Measurements from ENCODE around the gene RIN3. TPM values are rescaled to one million over a fixed set of nuclear protein-coding genes. Genes with fewer than 3 reads are reported as not detected.
A peak's percentile ranks its signal among the peaks of the same experiment; 100 is the strongest.

The RIN3 gene
- total RNA-seq, 6 experiments from 2014 or later, result 10.7 to 20.4 (median 18.9) TPM

DNA sequence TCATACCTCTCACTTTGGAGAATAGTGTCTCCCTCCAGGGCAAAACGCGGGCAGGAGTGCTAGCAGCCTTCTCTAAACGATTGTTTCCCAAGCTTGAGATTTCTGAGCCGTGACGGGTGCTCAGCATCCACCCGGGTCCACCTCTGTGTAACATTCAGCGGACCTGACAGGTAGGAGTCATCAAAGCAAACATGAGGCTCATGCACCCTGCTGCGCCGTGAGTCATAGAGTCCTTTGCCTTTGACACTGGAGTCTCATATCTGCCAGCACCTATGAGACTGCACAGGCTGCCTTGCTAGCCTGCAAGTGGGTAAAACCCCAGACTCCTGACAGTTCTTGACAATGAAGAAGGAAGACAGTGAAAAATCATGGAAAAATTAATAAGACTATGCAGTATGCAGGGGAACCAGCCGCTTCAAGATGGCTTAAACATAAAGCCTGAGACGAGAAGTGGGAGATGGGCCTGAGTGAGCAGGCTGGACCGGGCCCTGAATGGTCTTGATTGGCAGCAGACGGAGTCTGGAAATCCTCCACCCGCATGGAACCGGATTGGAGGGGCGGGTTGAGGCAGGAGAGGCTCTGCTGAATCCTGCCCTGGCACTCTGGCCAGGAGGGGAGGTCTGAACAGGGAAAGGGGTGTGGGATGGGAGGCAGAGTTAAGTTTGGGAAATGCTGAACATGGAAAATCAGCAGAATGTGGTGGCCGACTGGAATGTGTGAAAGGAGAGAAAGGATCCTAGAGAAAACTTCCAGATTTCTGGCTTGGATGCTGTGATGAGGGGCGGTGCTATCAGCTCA is 180.6 kb downstream of the RIN3 start:
- peak in 2 of 4 donors; percentile 9 to 78 for ATAC-seq
- no peak overlapping the region for H3K27ac ChIP-seq
- no peaks in the 10 kb centered on the region for H3K9me3 ChIP-seq
- no peak for TF ChIP-seq POLR2A (IDR thresholded peaks at IDR 0.05)
- TF ChIP-seq, protein P1, sequence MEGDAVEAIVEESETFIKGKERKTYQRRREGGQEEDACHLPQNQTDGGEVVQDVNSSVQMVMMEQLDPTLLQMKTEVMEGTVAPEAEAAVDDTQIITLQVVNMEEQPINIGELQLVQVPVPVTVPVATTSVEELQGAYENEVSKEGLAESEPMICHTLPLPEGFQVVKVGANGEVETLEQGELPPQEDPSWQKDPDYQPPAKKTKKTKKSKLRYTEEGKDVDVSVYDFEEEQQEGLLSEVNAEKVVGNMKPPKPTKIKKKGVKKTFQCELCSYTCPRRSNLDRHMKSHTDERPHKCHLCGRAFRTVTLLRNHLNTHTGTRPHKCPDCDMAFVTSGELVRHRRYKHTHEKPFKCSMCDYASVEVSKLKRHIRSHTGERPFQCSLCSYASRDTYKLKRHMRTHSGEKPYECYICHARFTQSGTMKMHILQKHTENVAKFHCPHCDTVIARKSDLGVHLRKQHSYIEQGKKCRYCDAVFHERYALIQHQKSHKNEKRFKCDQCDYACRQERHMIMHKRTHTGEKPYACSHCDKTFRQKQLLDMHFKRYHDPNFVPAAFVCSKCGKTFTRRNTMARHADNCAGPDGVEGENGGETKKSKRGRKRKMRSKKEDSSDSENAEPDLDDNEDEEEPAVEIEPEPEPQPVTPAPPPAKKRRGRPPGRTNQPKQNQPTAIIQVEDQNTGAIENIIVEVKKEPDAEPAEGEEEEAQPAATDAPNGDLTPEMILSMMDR (IDR thresholded peaks at IDR 0.05), result no peak
- H3K4me1 ChIP-seq, result peaks cover 0 to 17% (median 8%) of the 10 kb centered on the region in 4 donors
- no peaks in the 10 kb centered on the region for H3K36me3 ChIP-seq
- H3K4me3 ChIP-seq, result no peak overlapping the region
- H3K27me3 ChIP-seq, result no peaks in the 10 kb centered on the region
- intact Hi-C loops (cut with DNase I), result no loop called here
- WGBS (ENCODE audit: insufficient coverage, low coverage, low lambda C conversion rate, missing lambda C conversion rate), result 46% methylated on average over 8 of the region's 18 CpGs
- peak in 2 of 3 donors; percentile 51 to 61 for DNase-seq

DNA sequence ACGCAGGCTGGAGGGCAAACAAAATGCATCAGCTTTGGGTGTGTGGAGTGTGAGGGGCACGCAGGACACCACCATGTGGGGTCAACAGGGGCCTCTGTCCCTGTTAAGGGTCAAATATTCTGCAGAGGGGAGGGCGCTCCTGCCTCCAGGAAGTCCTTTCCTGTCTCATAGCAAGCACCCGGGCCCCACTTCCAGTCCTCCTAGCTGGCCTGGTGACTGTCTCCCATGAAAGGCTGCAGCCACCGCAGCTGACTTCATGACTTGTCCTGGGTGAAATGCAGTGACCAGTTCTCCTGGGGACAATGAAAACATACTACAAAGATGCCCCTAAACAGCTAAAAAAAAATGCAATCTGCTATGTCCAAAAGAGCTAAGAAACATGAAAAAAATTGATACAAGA is 181.2 kb downstream of the RIN3 start:
- no peak for TF ChIP-seq POLR2A (IDR thresholded peaks at IDR 0.05)
- TF ChIP-seq, protein P1 (IDR thresholded peaks at IDR 0.05), result no peak
- Histone ChIP-seq H3K27me3 (no peaks in the 10 kb centered on the region), H3K9me3 (no peaks in the 10 kb centered on the region), H3K4me1 (peaks cover 0 to 17% (median 8%) of the 10 kb centered on the region in 4 donors), H3K4me3 (no peak overlapping the region), H3K27ac (no peak overlapping the region), H3K36me3 (no peaks in the 10 kb centered on the region)
- ATAC-seq (no peak), DNase-seq (peak in 1 of 3 donors; percentile 43)
- 24% methylated on average over 5 of the region's 5 CpGs for WGBS (ENCODE audit: insufficient coverage, low coverage, low lambda C conversion rate, missing lambda C conversion rate)
- intact Hi-C loops (cut with DNase I), result no loop called here

DNA sequence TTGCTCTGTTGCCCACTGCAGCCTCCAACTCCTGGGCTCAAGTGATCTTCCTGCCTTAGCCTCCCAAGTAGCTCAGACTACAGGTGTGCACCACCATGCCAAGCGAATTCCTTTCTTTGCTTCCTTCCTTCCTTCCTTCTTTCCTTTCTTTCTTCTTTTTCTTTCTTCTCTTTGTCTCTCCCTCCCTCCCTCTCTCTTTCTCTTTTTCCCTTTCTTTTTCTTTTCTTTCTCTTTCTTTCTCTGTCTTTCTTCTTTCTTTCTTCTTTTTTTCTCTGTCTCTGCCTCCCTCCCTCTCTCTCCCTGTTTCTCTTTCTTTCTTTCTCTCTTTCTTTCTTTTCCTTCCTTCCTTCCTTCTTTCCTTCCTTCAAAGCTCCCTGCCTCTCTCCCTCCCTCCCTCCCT is 182.0 kb downstream of the RIN3 start:
- Histone ChIP-seq H3K9me3 (no peaks in the 10 kb centered on the region), H3K36me3 (no peaks in the 10 kb centered on the region), H3K4me1 (peaks cover 0 to 17% (median 8%) of the 10 kb centered on the region in 4 donors), H3K27me3 (no peaks in the 10 kb centered on the region), H3K4me3 (no peak overlapping the region), H3K27ac (no peak overlapping the region)
- DNase-seq (no peak), ATAC-seq (no peak)
- WGBS (ENCODE audit: insufficient coverage, low coverage, low lambda C conversion rate, missing lambda C conversion rate), result 85% methylated on average over 1 of the region's 1 CpG
- intact Hi-C loops (cut with DNase I), result no loop called here
- TF ChIP-seq POLR2A (IDR thresholded peaks at IDR 0.05), result no peak
- TF ChIP-seq, protein P1 (IDR thresholded peaks at IDR 0.05), result no peak

DNA sequence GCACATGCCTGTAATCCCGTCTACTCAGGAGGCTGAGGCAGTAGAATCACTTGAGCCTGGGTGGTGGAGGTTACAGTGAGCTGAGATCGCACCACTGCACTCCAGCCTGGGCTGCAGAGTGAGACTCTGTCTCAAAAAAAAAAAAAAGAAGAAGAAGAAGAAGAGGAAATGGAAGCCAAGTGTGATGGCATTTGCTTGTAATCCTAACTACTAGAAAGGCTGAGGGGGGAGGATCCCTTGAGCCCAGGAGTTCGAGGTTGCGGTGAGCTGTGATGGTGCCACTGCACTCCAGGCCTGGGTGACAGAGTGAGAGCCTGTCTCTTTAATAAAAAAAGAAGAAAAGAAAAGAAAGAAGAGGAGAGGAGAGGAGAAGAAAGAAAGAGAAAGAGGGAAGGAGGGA is 182.8 kb downstream of the RIN3 start:
- peak in 1 of 3 donors; percentile 18 for DNase-seq
- no peak for ATAC-seq
- TF ChIP-seq POLR2A (IDR thresholded peaks at IDR 0.05), result no peak
- TF ChIP-seq, protein P1 (IDR thresholded peaks at IDR 0.05), result no peak
- Histone ChIP-seq H3K36me3 (no peaks in the 10 kb centered on the region), H3K4me1 (peaks cover 0 to 17% (median 8%) of the 10 kb centered on the region in 4 donors), H3K9me3 (no peaks in the 10 kb centered on the region), H3K27me3 (no peaks in the 10 kb centered on the region), H3K27ac (no peak overlapping the region), H3K4me3 (no peak overlapping the region)
- WGBS (ENCODE audit: insufficient coverage, low coverage, low lambda C conversion rate, missing lambda C conversion rate), result 71% methylated on average over 4 of the region's 4 CpGs
- intact Hi-C loops (cut with DNase I), result no loop called here
